ENCODE results near the gene PRRX1.

Gene PRRX1

DNA sequence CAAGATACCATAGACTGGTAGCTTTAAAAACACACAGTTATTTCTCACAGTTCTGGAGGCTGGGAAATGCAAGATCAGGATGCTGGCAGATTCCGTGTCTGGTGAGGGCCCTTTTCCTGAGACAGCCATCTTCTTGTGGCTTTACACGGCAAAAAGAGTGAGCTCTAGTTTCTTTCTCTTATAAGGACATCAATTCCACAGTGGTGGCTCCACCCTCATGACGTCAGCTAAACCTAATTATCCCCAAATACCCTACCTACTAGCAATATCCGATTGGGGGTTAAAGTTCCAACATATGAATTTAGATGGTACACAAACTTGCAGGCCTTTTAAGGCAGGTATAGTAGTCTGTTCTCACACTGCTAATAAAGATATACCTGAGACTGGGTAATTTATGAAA, 77.7 kb downstream of the PRRX1 start:
- Histone ChIP-seq H3K4me2 (ENCODE audit: low read length) (no peak overlapping the region), H4K5ac (ENCODE audit: low read length) (no peak overlapping the region), H4K8ac (ENCODE audit: low read depth, low read length) (no peak overlapping the region), H2BK15ac (replicated peaks; ENCODE audit: low read depth) (no peak overlapping the region), H3K56ac (ENCODE audit: low read length) (no peak overlapping the region), H3K9ac (ENCODE audit: low read length) (no peak overlapping the region), H3K4me3 (ENCODE audit: low read length) (no peak overlapping the region), H3K18ac (ENCODE audit: low read length) (no peak overlapping the region), H3K23ac (ENCODE audit: low read length) (no peak overlapping the region), H2BK120ac (ENCODE audit: low read depth, low read length) (no peak overlapping the region), H3K4me1 (ENCODE audit: control insufficient read depth, low read depth, low read length) (no peaks in the 10 kb centered on the region), H3K79me1 (ENCODE audit: low read length) (no peaks in the 10 kb centered on the region), H3K4ac (ENCODE audit: low read depth, low read length) (no peak overlapping the region), H2AK5ac (ENCODE audit: low read length) (no peak overlapping the region), H3K36me3 (ENCODE audit: control insufficient read depth, insufficient read depth, low read length) (no peaks in the 10 kb centered on the region), H3K27me3 (ENCODE audit: insufficient read depth, low read length, poor library complexity) (no peaks in the 10 kb centered on the region), H3K27ac (ENCODE audit: low read depth, low read length) (no peak overlapping the region), H3K79me2 (ENCODE audit: control insufficient read depth, insufficient read depth, low read length) (no peaks in the 10 kb centered on the region), H2BK5ac (ENCODE audit: low read length) (no peak overlapping the region)
- no CpG with 5 or more reads among the region's 4 CpGs for WGBS (ENCODE audit: extremely low coverage, insufficient coverage, low lambda C conversion rate)
- DNase-seq, result no peak

DNA sequence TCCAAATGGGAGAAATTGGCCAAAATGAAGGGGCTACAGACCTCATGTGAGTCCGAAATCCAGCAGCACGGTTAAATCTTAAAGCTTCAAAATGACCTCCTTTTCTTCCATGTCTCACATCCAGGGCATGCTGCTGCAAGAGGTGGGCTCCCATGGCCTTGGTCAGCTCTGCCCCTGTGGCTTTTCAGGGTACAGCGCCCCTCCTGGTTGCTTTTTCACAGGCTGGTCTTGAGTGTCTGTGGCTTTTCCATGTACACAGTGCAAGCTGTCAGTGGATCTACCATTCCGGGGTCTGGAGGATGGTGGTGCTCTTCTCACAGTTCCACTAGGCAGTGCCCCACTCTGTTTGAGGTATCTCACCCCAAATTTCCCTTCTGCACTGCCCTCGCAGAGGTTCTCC, 78.7 kb downstream of the PRRX1 start:
- Histone ChIP-seq H3K27ac (ENCODE audit: low read depth, low read length) (no peak overlapping the region), H3K79me1 (ENCODE audit: low read length) (no peaks in the 10 kb centered on the region), H3K18ac (ENCODE audit: low read length) (no peak overlapping the region), H2BK5ac (ENCODE audit: low read length) (no peak overlapping the region), H2AK5ac (ENCODE audit: low read length) (no peak overlapping the region), H3K27me3 (ENCODE audit: insufficient read depth, low read length, poor library complexity) (no peaks in the 10 kb centered on the region), H2BK120ac (ENCODE audit: low read depth, low read length) (no peak overlapping the region), H3K23ac (ENCODE audit: low read length) (no peak overlapping the region), H3K4me2 (ENCODE audit: low read length) (no peak overlapping the region), H3K4ac (ENCODE audit: low read depth, low read length) (no peak overlapping the region), H4K5ac (ENCODE audit: low read length) (no peak overlapping the region), H4K8ac (ENCODE audit: low read depth, low read length) (no peak overlapping the region), H3K9ac (ENCODE audit: low read length) (no peak overlapping the region), H3K56ac (ENCODE audit: low read length) (no peak overlapping the region), H3K4me1 (ENCODE audit: control insufficient read depth, low read depth, low read length) (no peaks in the 10 kb centered on the region), H3K79me2 (ENCODE audit: control insufficient read depth, insufficient read depth, low read length) (no peaks in the 10 kb centered on the region), H3K4me3 (ENCODE audit: low read length) (no peak overlapping the region), H3K36me3 (ENCODE audit: control insufficient read depth, insufficient read depth, low read length) (no peaks in the 10 kb centered on the region), H2BK15ac (replicated peaks; ENCODE audit: low read depth) (no peak overlapping the region)
- DNase-seq, result no peak
- WGBS (ENCODE audit: extremely low coverage, insufficient coverage, low lambda C conversion rate), result no CpG with 5 or more reads among the region's 5 CpGs

DNA sequence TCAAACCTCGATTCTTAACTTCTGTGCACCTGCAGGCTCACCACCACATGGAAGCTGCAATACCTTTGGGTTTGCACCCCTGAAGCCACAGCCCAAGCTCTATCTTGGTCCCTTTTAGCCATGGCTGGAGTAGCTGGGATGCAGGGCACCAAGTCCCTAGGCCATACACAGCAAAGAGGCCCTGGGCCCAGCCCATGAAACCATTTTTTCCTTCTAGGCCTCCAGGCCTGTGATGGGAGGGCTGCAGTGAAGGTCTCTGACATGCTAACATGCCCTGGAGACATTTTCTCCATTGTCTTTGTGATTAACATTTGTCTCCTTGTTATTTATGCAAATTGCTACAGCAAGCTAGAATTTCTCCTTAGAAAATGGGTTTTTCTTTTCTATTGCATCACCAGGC, 79.2 kb downstream of the PRRX1 start:
- no peak overlapping the region for H2BK120ac ChIP-seq (ENCODE audit: low read depth, low read length)
- WGBS (ENCODE audit: extremely low coverage, insufficient coverage, low lambda C conversion rate), result no CpG with 5 or more reads among the region's 1 CpG

DNA sequence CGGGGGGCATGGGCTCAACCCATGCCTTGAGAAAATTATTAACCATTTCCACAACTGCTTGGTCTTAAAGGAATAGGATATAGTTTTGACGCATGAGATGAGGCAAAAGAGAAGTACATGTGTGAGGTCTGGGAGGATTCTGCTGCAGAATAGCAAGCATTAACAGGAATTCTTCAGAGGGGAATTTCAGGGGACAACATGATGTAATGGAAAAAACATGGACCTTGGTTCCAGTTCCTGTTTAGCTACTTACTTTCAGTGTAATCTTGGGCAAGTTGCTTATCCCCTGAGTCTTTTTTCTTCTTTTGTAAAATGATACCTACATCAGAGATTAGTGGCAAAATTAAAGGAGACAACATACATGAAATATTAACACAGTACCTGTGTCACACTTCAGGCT, 85.6 kb downstream of the PRRX1 start:
- Histone ChIP-seq H3K4me1 (ENCODE audit: control insufficient read depth, low read depth, low read length) (no peaks in the 10 kb centered on the region), H3K27ac (ENCODE audit: low read depth, low read length) (no peak overlapping the region), H3K18ac (ENCODE audit: low read length) (no peak overlapping the region), H3K79me1 (ENCODE audit: low read length) (no peaks in the 10 kb centered on the region), H3K4me2 (ENCODE audit: low read length) (no peak overlapping the region), H3K23ac (ENCODE audit: low read length) (no peak overlapping the region), H3K27me3 (ENCODE audit: insufficient read depth, low read length, poor library complexity) (peaks cover 3% of the 10 kb centered on the region), H3K79me2 (ENCODE audit: control insufficient read depth, insufficient read depth, low read length) (no peaks in the 10 kb centered on the region), H3K36me3 (ENCODE audit: control insufficient read depth, insufficient read depth, low read length) (no peaks in the 10 kb centered on the region), H2BK5ac (ENCODE audit: low read length) (no peak overlapping the region), H3K56ac (ENCODE audit: low read length) (no peak overlapping the region), H4K5ac (ENCODE audit: low read length) (no peak overlapping the region), H2BK15ac (replicated peaks; ENCODE audit: low read depth) (no peak overlapping the region), H3K4me3 (ENCODE audit: low read length) (no peak overlapping the region), H4K8ac (ENCODE audit: low read depth, low read length) (no peak overlapping the region), H3K4ac (ENCODE audit: low read depth, low read length) (no peak overlapping the region), H2BK120ac (ENCODE audit: low read depth, low read length) (no peak overlapping the region), H2AK5ac (ENCODE audit: low read length) (no peak overlapping the region), H3K9ac (ENCODE audit: low read length) (no peak overlapping the region)
- DNase-seq, result no peak
- WGBS (ENCODE audit: extremely low coverage, insufficient coverage, low lambda C conversion rate), result no CpG with 5 or more reads among the region's 2 CpGs

More for the DNA sequence above, 79.2 kb downstream of the PRRX1 start:
- no peak overlapping the region for H2AK5ac ChIP-seq (ENCODE audit: low read length)
- H3K56ac ChIP-seq (ENCODE audit: low read length), result no peak overlapping the region
- no peaks in the 10 kb centered on the region for H3K27me3 ChIP-seq (ENCODE audit: insufficient read depth, low read length, poor library complexity)
- no peaks in the 10 kb centered on the region for H3K4me1 ChIP-seq (ENCODE audit: control insufficient read depth, low read depth, low read length)
- H3K4ac ChIP-seq (ENCODE audit: low read depth, low read length), result no peak overlapping the region
- no peak overlapping the region for H3K18ac ChIP-seq (ENCODE audit: low read length)
- H3K23ac ChIP-seq (ENCODE audit: low read length), result no peak overlapping the region
- no peaks in the 10 kb centered on the region for H3K79me2 ChIP-seq (ENCODE audit: control insufficient read depth, insufficient read depth, low read length)
- DNase-seq, result no peak
- no peaks in the 10 kb centered on the region for H3K79me1 ChIP-seq (ENCODE audit: low read length)
- H2BK15ac ChIP-seq (replicated peaks; ENCODE audit: low read depth), result no peak overlapping the region
- H3K36me3 ChIP-seq (ENCODE audit: control insufficient read depth, insufficient read depth, low read length), result no peaks in the 10 kb centered on the region
- H4K5ac ChIP-seq (ENCODE audit: low read length), result no peak overlapping the region
- H3K27ac ChIP-seq (ENCODE audit: low read depth, low read length), result no peak overlapping the region
- no peak overlapping the region for H3K4me2 ChIP-seq (ENCODE audit: low read length)
- H2BK5ac ChIP-seq (ENCODE audit: low read length), result no peak overlapping the region
- no peak overlapping the region for H3K4me3 ChIP-seq (ENCODE audit: low read length)
- H4K8ac ChIP-seq (ENCODE audit: low read depth, low read length), result no peak overlapping the region
- H3K9ac ChIP-seq (ENCODE audit: low read length), result no peak overlapping the region

DNA sequence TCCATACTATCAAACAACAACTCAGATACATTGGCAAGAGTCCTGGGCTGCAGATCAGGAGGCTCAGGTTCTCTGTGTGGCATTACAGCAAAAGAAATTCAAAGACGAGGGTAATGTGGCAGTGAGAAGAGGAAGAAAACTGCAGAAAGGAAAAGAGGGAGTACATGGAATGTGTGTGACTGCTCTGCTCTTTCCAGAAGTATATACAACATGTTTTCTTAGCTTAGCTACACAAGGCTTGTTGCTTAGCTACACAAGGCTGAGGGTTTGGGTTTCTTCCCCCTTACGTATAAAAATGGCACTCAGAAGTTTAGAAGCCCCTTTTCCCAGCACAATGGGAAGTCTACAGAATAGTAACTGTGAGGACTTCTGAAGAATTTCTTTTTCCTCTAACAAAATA, 86.0 kb downstream of the PRRX1 start:
- no peak overlapping the region for H3K9ac ChIP-seq (ENCODE audit: low read length)
- H3K79me2 ChIP-seq (ENCODE audit: control insufficient read depth, insufficient read depth, low read length), result no peaks in the 10 kb centered on the region
- H2AK5ac ChIP-seq (ENCODE audit: low read length), result no peak overlapping the region
- H3K4ac ChIP-seq (ENCODE audit: low read depth, low read length), result no peak overlapping the region
- H3K23ac ChIP-seq (ENCODE audit: low read length), result no peak overlapping the region
- DNase-seq, result no peak
- no peak overlapping the region for H3K56ac ChIP-seq (ENCODE audit: low read length)
- peaks cover 3% of the 10 kb centered on the region for H3K27me3 ChIP-seq (ENCODE audit: insufficient read depth, low read length, poor library complexity)
- no peak overlapping the region for H2BK120ac ChIP-seq (ENCODE audit: low read depth, low read length)
- H3K18ac ChIP-seq (ENCODE audit: low read length), result no peak overlapping the region
- H3K4me3 ChIP-seq (ENCODE audit: low read length), result no peak overlapping the region
- H3K4me2 ChIP-seq (ENCODE audit: low read length), result no peak overlapping the region
- no peak overlapping the region for H4K5ac ChIP-seq (ENCODE audit: low read length)
- no peak overlapping the region for H2BK5ac ChIP-seq (ENCODE audit: low read length)
- H3K79me1 ChIP-seq (ENCODE audit: low read length), result no peaks in the 10 kb centered on the region
- H3K36me3 ChIP-seq (ENCODE audit: control insufficient read depth, insufficient read depth, low read length), result no peaks in the 10 kb centered on the region
- no peak overlapping the region for H2BK15ac ChIP-seq (replicated peaks; ENCODE audit: low read depth)
- no peak overlapping the region for H3K27ac ChIP-seq (ENCODE audit: low read depth, low read length)
- no peak overlapping the region for H4K8ac ChIP-seq (ENCODE audit: low read depth, low read length)
- WGBS (ENCODE audit: extremely low coverage, insufficient coverage, low lambda C conversion rate), result no CpG with 5 or more reads among the region's 2 CpGs
- no peaks in the 10 kb centered on the region for H3K4me1 ChIP-seq (ENCODE audit: control insufficient read depth, low read depth, low read length)

DNA sequence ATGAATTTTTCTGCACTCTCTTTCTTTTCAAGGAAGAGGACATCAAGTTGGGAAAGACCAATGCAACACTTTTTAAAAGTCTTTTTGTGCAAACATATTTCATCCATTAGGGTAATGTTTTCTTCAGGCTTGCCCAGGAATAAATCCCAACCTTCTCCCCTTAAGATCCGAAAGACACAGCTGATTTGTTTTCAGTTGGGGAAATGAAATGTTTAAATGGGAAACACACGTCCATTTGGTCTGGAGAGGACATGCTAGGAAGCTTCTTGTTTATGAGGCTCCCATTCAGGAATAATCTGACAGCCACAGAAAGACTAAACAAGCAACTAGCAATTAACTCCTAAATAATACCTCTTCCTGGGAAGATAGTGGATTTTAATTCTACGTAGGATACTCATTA, 91.9 kb downstream of the PRRX1 start:
- H3K4me3 ChIP-seq (ENCODE audit: low read length), result no peak overlapping the region
- H3K18ac ChIP-seq (ENCODE audit: low read length), result no peak overlapping the region
- no peak overlapping the region for H3K4me2 ChIP-seq (ENCODE audit: low read length)
- H3K56ac ChIP-seq (ENCODE audit: low read length), result no peak overlapping the region
- H2BK120ac ChIP-seq (ENCODE audit: low read depth, low read length), result no peak overlapping the region
- no CpG with 5 or more reads among the region's 3 CpGs for WGBS (ENCODE audit: extremely low coverage, insufficient coverage, low lambda C conversion rate)
- H3K4me1 ChIP-seq (ENCODE audit: control insufficient read depth, low read depth, low read length), result no peaks in the 10 kb centered on the region
- H3K79me2 ChIP-seq (ENCODE audit: control insufficient read depth, insufficient read depth, low read length), result no peaks in the 10 kb centered on the region
- no peak overlapping the region for H2AK5ac ChIP-seq (ENCODE audit: low read length)
- no peak overlapping the region for H2BK5ac ChIP-seq (ENCODE audit: low read length)
- H4K8ac ChIP-seq (ENCODE audit: low read depth, low read length), result no peak overlapping the region
- no peak overlapping the region for H4K5ac ChIP-seq (ENCODE audit: low read length)
- no peak overlapping the region for H3K9ac ChIP-seq (ENCODE audit: low read length)
- no peaks in the 10 kb centered on the region for H3K27me3 ChIP-seq (ENCODE audit: insufficient read depth, low read length, poor library complexity)
- no peaks in the 10 kb centered on the region for H3K36me3 ChIP-seq (ENCODE audit: control insufficient read depth, insufficient read depth, low read length)
- no peak overlapping the region for H2BK15ac ChIP-seq (replicated peaks; ENCODE audit: low read depth)
- H3K4ac ChIP-seq (ENCODE audit: low read depth, low read length), result no peak overlapping the region
- no peak overlapping the region for H3K23ac ChIP-seq (ENCODE audit: low read length)
- DNase-seq, result no peak
- no peak overlapping the region for H3K27ac ChIP-seq (ENCODE audit: low read depth, low read length)
- no peaks in the 10 kb centered on the region for H3K79me1 ChIP-seq (ENCODE audit: low read length)
